GM12874 (cell line): ENCODE data around the gene C11orf68.

Experiments
- CTCF ChIP-seq: IDR thresholded peaks from 2 replicates; pipeline ENCODE4 v1.5.1; 2011; ENCODE audit warnings: low read depth, mild to moderate bottlenecking, control low read depth, low read length, moderate library complexity; ENCODE audit not compliant: insufficient read depth

Gene C11orf68

GRCh38 chr11:65960824-65961266 is 42.0 kb upstream of the C11orf68 start:
- TF ChIP-seq CTCF = no peak

GRCh38 chr11:65958774-65959420 is 40.0 kb upstream of the C11orf68 start:
- TF ChIP-seq CTCF = no peak

GRCh38 chr11:65958291-65958690 is 39.4 kb upstream of the C11orf68 start:
- TF ChIP-seq CTCF = no peak

- TF ChIP-seq CTCF = no peak
Observed at GRCh38 chr11:65954771-65955170, 35.9 kb upstream of the C11orf68 start.

- no peak for TF ChIP-seq CTCF
Observed at GRCh38 chr11:65953471-65953870, 34.6 kb upstream of the C11orf68 start.

GRCh38 chr11:65952052-65952521 is 33.2 kb upstream of the C11orf68 start:
- no peak for TF ChIP-seq CTCF

GRCh38 chr11:65947603-65948125 is 28.8 kb upstream of the C11orf68 start:
- no peak for TF ChIP-seq CTCF
